Hepatocyte (in vitro differentiated cells): ENCODE results near the gene GTSE1.

ENCODE experiments used
- EZH2 ChIP-seq: fragments of 200-600 bp; sonication (generic); IDR thresholded peaks from 2 replicates; pipeline ENCODE4 v1.6.1; 2016; ENCODE audit warnings: antibody characterized with exemption, mild to moderate bottlenecking, borderline replicate concordance
- EZH2phosphoT487 ChIP-seq: fragments of 200-600 bp; sonication (generic); IDR thresholded peaks from one replicate; pipeline ENCODE4 v1.6.1; 2018; ENCODE audit warnings: antibody characterized with exemption, mild to moderate bottlenecking, low read depth, moderate library complexity; ENCODE audit not compliant: unreplicated experiment, severe bottlenecking
- TF ChIP-seq, protein P1 (sequence below): fragments of 200-600 bp; sonication (generic); IDR thresholded peaks from 2 replicates; pipeline ENCODE4 v1.5.1; 2016; ENCODE audit warnings: antibody characterized with exemption, mild to moderate bottlenecking; ENCODE audit not compliant: poor library complexity

DNA sequence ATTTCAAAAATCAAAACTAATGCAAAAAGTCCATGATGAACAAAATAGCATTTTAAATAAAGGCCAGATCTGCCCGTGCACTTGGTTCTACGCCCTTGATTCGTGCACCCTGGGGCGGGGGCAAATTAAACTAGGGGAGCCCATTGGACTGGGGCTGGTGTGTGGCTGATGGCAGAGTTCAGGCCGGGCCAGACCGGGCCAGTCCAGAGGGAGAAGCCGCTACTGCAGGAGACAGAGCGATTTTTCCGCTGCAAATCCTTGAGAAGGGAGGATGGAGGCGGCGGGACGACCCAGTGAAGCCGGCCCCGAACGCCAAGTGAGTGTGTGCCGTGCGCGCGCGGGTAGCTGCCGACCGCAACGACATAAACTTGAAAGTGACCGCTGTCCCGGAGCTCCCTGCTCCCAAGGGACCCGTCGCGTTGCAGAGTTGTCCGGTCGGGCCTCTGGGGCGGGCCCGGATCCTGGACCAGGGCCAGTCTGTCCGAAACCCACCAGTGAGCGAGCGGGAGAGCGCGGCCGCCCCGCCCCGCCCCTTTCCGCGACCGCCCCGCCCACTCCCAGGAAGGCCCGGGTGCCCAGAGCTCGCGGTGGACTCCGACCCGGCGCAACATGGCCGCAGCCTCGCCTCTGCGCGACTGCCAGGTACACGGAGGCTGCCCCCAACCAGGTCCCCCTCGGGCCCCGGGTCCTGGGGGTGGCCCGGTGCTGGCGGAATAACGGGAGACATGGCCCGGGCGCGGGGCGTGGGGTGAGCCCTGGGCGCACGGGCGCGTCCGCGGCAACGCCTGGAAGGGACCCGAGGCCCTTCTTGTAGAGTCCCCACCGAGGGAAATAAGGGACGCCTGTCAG lies 29.0 kb upstream of the GTSE1 start, which contains the start of gene TTC38:
- TF ChIP-seq, protein P1, sequence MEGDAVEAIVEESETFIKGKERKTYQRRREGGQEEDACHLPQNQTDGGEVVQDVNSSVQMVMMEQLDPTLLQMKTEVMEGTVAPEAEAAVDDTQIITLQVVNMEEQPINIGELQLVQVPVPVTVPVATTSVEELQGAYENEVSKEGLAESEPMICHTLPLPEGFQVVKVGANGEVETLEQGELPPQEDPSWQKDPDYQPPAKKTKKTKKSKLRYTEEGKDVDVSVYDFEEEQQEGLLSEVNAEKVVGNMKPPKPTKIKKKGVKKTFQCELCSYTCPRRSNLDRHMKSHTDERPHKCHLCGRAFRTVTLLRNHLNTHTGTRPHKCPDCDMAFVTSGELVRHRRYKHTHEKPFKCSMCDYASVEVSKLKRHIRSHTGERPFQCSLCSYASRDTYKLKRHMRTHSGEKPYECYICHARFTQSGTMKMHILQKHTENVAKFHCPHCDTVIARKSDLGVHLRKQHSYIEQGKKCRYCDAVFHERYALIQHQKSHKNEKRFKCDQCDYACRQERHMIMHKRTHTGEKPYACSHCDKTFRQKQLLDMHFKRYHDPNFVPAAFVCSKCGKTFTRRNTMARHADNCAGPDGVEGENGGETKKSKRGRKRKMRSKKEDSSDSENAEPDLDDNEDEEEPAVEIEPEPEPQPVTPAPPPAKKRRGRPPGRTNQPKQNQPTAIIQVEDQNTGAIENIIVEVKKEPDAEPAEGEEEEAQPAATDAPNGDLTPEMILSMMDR = no peak
- TF ChIP-seq EZH2phosphoT487 (no peak), EZH2 (no peak)
